Stimulated activated CD8-positive, alpha-beta memory T cell treated with anti-CD3 and anti-CD28 coated beads, Interleukin-4, amount 100 ng/mL, for 48 hours (primary cell): ENCODE data around the gene MSMP.
A peak's percentile ranks its signal among the peaks of the same experiment; 100 is the strongest.

Experiments
- DNase-seq: peaks from one replicate; pipeline ENCODE4 v3.0.0-alpha.2; 2020

The MSMP gene

GRCh38 chr9:35771075-35771433 lies 17.0 kb upstream of the MSMP start:
- DNase-seq: no peak

GRCh38 chr9:35769763-35770162 lies 15.7 kb upstream of the MSMP start:
- no peak for DNase-seq

GRCh38 chr9:35767458-35767857 lies 13.4 kb upstream of the MSMP start:
- no peak for DNase-seq

- no peak for DNase-seq
Observed at GRCh38 chr9:35766997-35767396, 12.9 kb upstream of the MSMP start.

GRCh38 chr9:35763803-35764202 lies 9.7 kb upstream of the MSMP start:
- DNase-seq: no peak

- no peak for DNase-seq
Observed at GRCh38 chr9:35763181-35763580, 9.1 kb upstream of the MSMP start.

GRCh38 chr9:35760651-35761050 lies 6.6 kb upstream of the MSMP start:
- no peak for DNase-seq

GRCh38 chr9:35759795-35760194 lies 5.7 kb upstream of the MSMP start:
- no peak for DNase-seq

GRCh38 chr9:35758475-35759050 lies 4.5 kb upstream of the MSMP start:
- no peak for DNase-seq

- no peak for DNase-seq
Observed at GRCh38 chr9:35757892-35758275, 3.8 kb upstream of the MSMP start.

- peak; percentile 54 for DNase-seq
Observed at GRCh38 chr9:35757226-35757891, 3.3 kb upstream of the MSMP start.

GRCh38 chr9:35756275-35757225 lies 2.5 kb upstream of the MSMP start:
- peak; percentile 89 for DNase-seq

- DNase-seq: no peak
Observed at GRCh38 chr9:35755071-35755470, 995 bp upstream of the MSMP start.

GRCh38 chr9:35753466-35753865 lies 610 bp downstream of the MSMP start:
- no peak for DNase-seq

GRCh38 chr9:35750256-35750531 lies 3.9 kb downstream of the MSMP start:
- DNase-seq: no peak

- DNase-seq: peak; percentile 64
Observed at GRCh38 chr9:35749515-35750255, 4.4 kb downstream of the MSMP start.

- DNase-seq: peak; percentile 83
Observed at GRCh38 chr9:35748858-35749514, 5.1 kb downstream of the MSMP start, which contains the start of the genes GBA2 and RGP1. GBA2 (minus strand) TSS chr9:35749228; CDS start chr9:35748704, 524 bp downstream. RGP1 (plus strand) TSS chr9:35749287; CDS start chr9:35749756, 469 bp downstream.

GRCh38 chr9:35748242-35748857 lies 5.7 kb downstream of the MSMP start:
- DNase-seq: no peak

GRCh38 chr9:35746583-35746982 lies 7.5 kb downstream of the MSMP start:
- DNase-seq: no peak

- no peak for DNase-seq
Observed at GRCh38 chr9:35745569-35745968, 8.5 kb downstream of the MSMP start.

- no peak for DNase-seq
Observed at GRCh38 chr9:35743880-35744518, 10.1 kb downstream of the MSMP start.

GRCh38 chr9:35743452-35743851 lies 10.6 kb downstream of the MSMP start:
- no peak for DNase-seq
